H9 (cell line): Measurements from ENCODE around the gene TMTC1. TPM values are rescaled to one million over a fixed set of nuclear protein-coding genes. Genes with fewer than 3 reads are reported as not detected.

Source experiments
- DNase-seq: peaks from one replicate; pipeline ENCODE4 v3.0.0-alpha.2; 2017
- H2AFZ ChIP-seq: one replicate; pipeline ENCODE4 v1.6.1; 2013; ENCODE audit warnings: mild to moderate bottlenecking, low read length, control low read depth, moderate library complexity
- H2AK5ac ChIP-seq: 2 replicates; pipeline ENCODE4 v1.6.1; 2013; ENCODE audit warnings: low read length, control low read depth, mixed read lengths; ENCODE audit not compliant: insufficient read length
- H2BK120ac ChIP-seq: one replicate; pipeline ENCODE4 v1.6.1; 2013; ENCODE audit warnings: low read depth, mild to moderate bottlenecking, low read length, control low read depth, inconsistent platforms; ENCODE audit not compliant: poor library complexity, severe bottlenecking
- H2BK12ac ChIP-seq: 2 replicates; pipeline ENCODE4 v1.6.1; 2013; ENCODE audit warnings: low read length, control low read depth, mixed read lengths, low read depth; ENCODE audit not compliant: insufficient read length
- H2BK15ac ChIP-seq: 2 replicates; pipeline ENCODE4 v1.6.1; 2013; ENCODE audit warnings: low read depth, low read length, control low read depth
- H2BK20ac ChIP-seq: one replicate; pipeline ENCODE4 v1.6.1; 2013; ENCODE audit warnings: low read depth, mild to moderate bottlenecking, low read length, control low read depth, inconsistent platforms; ENCODE audit not compliant: poor library complexity, severe bottlenecking
- H2BK5ac ChIP-seq: 2 replicates; pipeline ENCODE4 v1.6.1; 2013; ENCODE audit warnings: low read length, control low read depth, mixed read lengths; ENCODE audit not compliant: insufficient read length
- H3K14ac ChIP-seq: 2 replicates; pipeline ENCODE4 v1.6.1; 2013; ENCODE audit warnings: low read length, control low read depth; ENCODE audit not compliant: insufficient read depth
- H3K18ac ChIP-seq: 2 replicates; pipeline ENCODE4 v1.6.1; 2013; ENCODE audit warnings: low read depth, mild to moderate bottlenecking, mixed read lengths, low read length, control low read depth; ENCODE audit not compliant: insufficient read length
- H3K23ac ChIP-seq: 2 replicates; pipeline ENCODE4 v1.6.1; 2013; ENCODE audit warnings: low read length, control low read depth, mixed read lengths, low read depth; ENCODE audit not compliant: insufficient read length
- H3K23me2 ChIP-seq: 2 replicates; pipeline ENCODE4 v1.6.1; 2013; ENCODE audit warnings: low read depth, mild to moderate bottlenecking, mixed read lengths, low read length, control low read depth; ENCODE audit not compliant: insufficient read length, poor library complexity, severe bottlenecking
- H3K27ac ChIP-seq: 2 replicates; pipeline ENCODE4 v1.5.1; 2013; ENCODE audit warnings: low read length, control low read depth, mixed read lengths, low read depth; ENCODE audit not compliant: insufficient read length
- H3K27me3 ChIP-seq: 2 replicates; pipeline ENCODE4 v1.6.1; 2013; ENCODE audit warnings: low read length, control low read depth, inconsistent platforms; ENCODE audit not compliant: insufficient read depth
- H3K4ac ChIP-seq: 2 replicates; pipeline ENCODE4 v1.6.1; 2013; ENCODE audit warnings: low read depth, mild to moderate bottlenecking, control low read depth, inconsistent platforms, low read length, moderate library complexity
- H3K4me1 ChIP-seq: 2 replicates; pipeline ENCODE4 v1.6.1; 2013; ENCODE audit warnings: low read length, control low read depth, inconsistent platforms; ENCODE audit not compliant: insufficient read depth
- H3K4me2 ChIP-seq: 2 replicates; pipeline ENCODE4 v1.6.1; 2013; ENCODE audit warnings: low read length, control low read depth, mixed read lengths; ENCODE audit not compliant: insufficient read length, insufficient read depth
- H3K56ac ChIP-seq: 2 replicates; pipeline ENCODE4 v1.6.1; 2013; ENCODE audit warnings: low read depth, mild to moderate bottlenecking, mixed read lengths, low read length, control low read depth; ENCODE audit not compliant: insufficient read length
- H3K79me1 ChIP-seq: 2 replicates; pipeline ENCODE4 v1.6.1; 2013; ENCODE audit warnings: low read depth, mild to moderate bottlenecking, moderate library complexity, low read length, control low read depth, inconsistent platforms; ENCODE audit not compliant: insufficient read depth, poor library complexity, severe bottlenecking
- H3K79me2 ChIP-seq: 2 replicates; pipeline ENCODE4 v1.6.1; 2013; ENCODE audit warnings: low read length, control low read depth, inconsistent platforms; ENCODE audit not compliant: insufficient read depth
- H3K9ac ChIP-seq: 2 replicates; pipeline ENCODE4 v1.6.1; 2013; ENCODE audit warnings: low read length, control low read depth, mixed read lengths; ENCODE audit not compliant: insufficient read length; ENCODE audit errors: extremely low read depth
- H3K9me3 ChIP-seq: one replicate; pipeline ENCODE4 v1.6.1; 2013; ENCODE audit warnings: low read depth, low read length, inconsistent platforms; ENCODE audit not compliant: control insufficient read depth
- H3T11ph ChIP-seq: one replicate; pipeline ENCODE4 v1.6.1; 2013; ENCODE audit warnings: mild to moderate bottlenecking, low read length, control low read depth, inconsistent platforms
- H4K20me1 ChIP-seq: one replicate; pipeline ENCODE4 v1.6.1; 2013; ENCODE audit not compliant: control insufficient read depth, insufficient read length, insufficient read depth
- H4K5ac ChIP-seq: 2 replicates; pipeline ENCODE4 v1.6.1; 2013; ENCODE audit warnings: low read depth, mild to moderate bottlenecking, mixed read lengths, low read length, control low read depth; ENCODE audit not compliant: insufficient read length
- H4K8ac ChIP-seq: replicated peaks from 2 replicates; pipeline ENCODE4 v1.6.1; 2013; ENCODE audit warnings: low read length, control low read depth, mixed read lengths, low read depth; ENCODE audit not compliant: insufficient read length
- H4K91ac ChIP-seq: 2 replicates; pipeline ENCODE4 v1.6.1; 2013; ENCODE audit warnings: low read depth, mild to moderate bottlenecking, moderate library complexity, mixed read lengths, low read length, control low read depth; ENCODE audit not compliant: insufficient read length
- H3K27ac Mint-ChIP-seq, 3 experiments: 2 replicates in 2 of 3; 3 replicates in 1 of 3; pipeline ENCODE4 v1.8.0; 2020 to 2021; ENCODE audit warnings: mixed read lengths in 3 of 3, mild to moderate bottlenecking in 1 of 3, moderate library complexity in 1 of 3
- H3K27me3 Mint-ChIP-seq: 2 replicates; pipeline ENCODE4 v1.8.0; 2021; ENCODE audit warnings: low read depth, mild to moderate bottlenecking, moderate library complexity, mixed read lengths
- H3K36me3 Mint-ChIP-seq, 3 experiments: 2 replicates in 2 of 3; 3 replicates in 1 of 3; pipeline ENCODE4 v1.8.0; 2020 to 2021; ENCODE audit warnings: low read depth in 3 of 3, mixed read lengths in 3 of 3; ENCODE audit not compliant: insufficient read depth in 1 of 3
- H3K4me1 Mint-ChIP-seq, 2 experiments: 2 replicates each; pipeline ENCODE4 v1.8.0; 2020; ENCODE audit warnings: mixed read lengths in 2 of 2
- H3K4me3 Mint-ChIP-seq, 2 experiments: 2 replicates in 1 of 2; 3 replicates in 1 of 2; pipeline ENCODE4 v1.8.0; 2020 to 2021; ENCODE audit warnings: mild to moderate bottlenecking in 2 of 2, mixed read lengths in 2 of 2, moderate library complexity in 1 of 2
- H3K9me3 Mint-ChIP-seq, 2 experiments: 2 replicates in 1 of 2; 3 replicates in 1 of 2; pipeline ENCODE4 v1.8.0; 2020; ENCODE audit warnings: mild to moderate bottlenecking in 2 of 2, mixed read lengths in 2 of 2, moderate library complexity in 1 of 2
- CTCF ChIP-seq: fragments of 200-600 bp; sonication (generic); conservative IDR thresholded peaks from 3 replicates; pipeline ENCODE4 v1.8.0; 2021; ENCODE audit warnings: antibody characterized with exemption, mild to moderate bottlenecking
- WGBS: extraction: QIAGEN DNeasy Blood & Tissue Kit; methylation state at CpG from one replicate; pipeline ENCODE4 v1.1.7; 2013; ENCODE audit warnings: missing lambda C conversion rate, low lambda C conversion rate, mixed read lengths; ENCODE audit not compliant: insufficient read length; ENCODE audit errors: extremely low coverage; 5-methylcytosine and 5-hydroxymethylcytosine counted together
- total RNA-seq: library from RNA; stranded (reverse); gene quantifications from 2 replicates; pipeline ENCODE4 v1.2.1, GENCODE V29; 2021

TMTC1 gene
- total RNA-seq, 1 experiment from 2014 or later, result 16.1 TPM

GRCh38 chr12:29609431-29610215 is 174.1 kb downstream of the TMTC1 start:
- Histone ChIP-seq H2BK12ac (no peak overlapping the region), H3K14ac (no peak overlapping the region), H3K79me2 (no peaks in the 10 kb centered on the region), H3K18ac (no peak overlapping the region), H3K9me3 (no peaks in the 10 kb centered on the region), H3K4ac (no peak overlapping the region), H4K5ac (no peak overlapping the region), H3K79me1 (no peaks in the 10 kb centered on the region), H4K20me1 (no peaks in the 10 kb centered on the region), H2BK20ac (no peak overlapping the region), H3K56ac (no peak overlapping the region), H3K23ac (no peak overlapping the region), H3K23me2 (no peaks in the 10 kb centered on the region), H3T11ph (no peak overlapping the region), H2AK5ac (no peak overlapping the region), H3K27ac (no peak overlapping the region), H2BK15ac (no peak overlapping the region), H2AFZ (no peak overlapping the region), H3K4me2 (no peak overlapping the region), H4K91ac (no peak overlapping the region), H3K27me3 (no peaks in the 10 kb centered on the region), H3K9ac (no peak overlapping the region), H3K4me1 (no peaks in the 10 kb centered on the region; the same call in 1 of the 2 replicates), H2BK120ac (no peak overlapping the region), H4K8ac (no peak overlapping the region), H2BK5ac (no peak overlapping the region)
- Mint-ChIP-seq H3K36me3 (peaks cover 0 to 3% (median 3%) of the 10 kb centered on the region in 3 experiments; a peak in 1 of 7 replicates), H3K9me3 (no peaks in the 10 kb centered on the region), H3K27ac (peak overlapping the region in 1 of 3 experiments; percentile 59; a peak in 3 of 7 replicates), H3K4me3 (no peak overlapping the region), H3K4me1 (peaks cover 14 to 18% of the 10 kb centered on the region in 2 experiments), H3K27me3 (no peaks in the 10 kb centered on the region)
- TF ChIP-seq CTCF, result no peak
- DNase-seq, result no peak
- WGBS, result no CpG with 5 or more reads among the region's 12 CpGs
